Caki2 (cell line): ENCODE data around the gene EVI2B. TPM values are rescaled to one million over a fixed set of nuclear protein-coding genes. Genes with fewer than 3 reads are reported as not detected.
"Not testable (repeated sequence)": the region's sequence is repeated elsewhere in the genome, so short reads cannot be mapped to it uniquely, and the experiment has no call there.

Experiments used
- DNase-seq: peaks from one replicate; pipeline ENCODE4 v3.0.0-alpha.2; 2015; ENCODE audit warnings: low read depth
- in situ Hi-C: cut with HindIII; loops from 2 replicates; pipeline ENCODE4 v1.10.0; 2016; ENCODE audit warnings: low sequenced_read_pairs, low pct_unique_long_range_greater_than_20kb, mixed read lengths
- total RNA-seq: library from RNA; depleted of rRNA; stranded (reverse); fragments of >200 nt; shearing (Covaris generic); gene quantifications from 2 replicates; pipeline ENCODE4 v1.2.3, GENCODE V29; 2014; ENCODE audit warnings: low replicate concordance

EVI2B gene
- total RNA-seq, 1 experiment from 2014 or later = not detected

DNA sequence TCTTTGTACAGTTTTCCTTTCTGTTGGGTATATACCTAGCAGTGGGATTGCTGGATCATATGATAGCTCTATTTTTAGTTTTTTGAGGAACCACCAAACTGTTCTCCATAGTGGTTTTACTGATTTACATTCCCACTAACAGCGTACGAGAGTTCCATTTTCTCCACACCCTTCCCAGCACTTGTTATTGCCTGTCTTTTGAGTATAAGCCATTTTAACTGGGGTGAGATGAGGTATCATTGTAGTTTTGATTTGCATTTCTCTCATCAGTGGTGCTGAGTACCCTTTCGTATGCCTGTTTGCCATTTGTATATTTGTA lies 887 bp upstream of the EVI2B start:
- no peak for DNase-seq
- in situ Hi-C loops = no loop called here

DNA sequence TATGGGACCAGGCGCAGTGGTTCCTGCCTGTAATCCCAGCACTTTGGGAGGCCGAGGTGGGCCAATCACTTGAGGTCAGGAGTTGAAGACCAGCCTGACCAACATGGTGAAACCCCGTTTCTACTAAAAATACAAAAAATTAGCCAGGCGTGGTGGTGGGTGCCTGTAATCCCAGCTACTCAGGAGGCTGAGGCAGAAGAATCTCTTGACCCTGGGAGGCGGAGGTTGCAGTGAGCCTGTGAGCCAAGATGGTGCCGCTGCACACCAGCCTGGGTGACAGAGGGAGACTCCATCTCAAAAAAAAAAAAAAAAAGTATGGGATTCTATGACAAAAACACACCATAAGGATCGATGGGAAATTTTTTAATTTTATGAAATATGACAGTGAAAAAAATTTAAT lies 1.6 kb downstream of the EVI2B start:
- DNase-seq, in situ Hi-C loops: not testable (repeated sequence)

DNA sequence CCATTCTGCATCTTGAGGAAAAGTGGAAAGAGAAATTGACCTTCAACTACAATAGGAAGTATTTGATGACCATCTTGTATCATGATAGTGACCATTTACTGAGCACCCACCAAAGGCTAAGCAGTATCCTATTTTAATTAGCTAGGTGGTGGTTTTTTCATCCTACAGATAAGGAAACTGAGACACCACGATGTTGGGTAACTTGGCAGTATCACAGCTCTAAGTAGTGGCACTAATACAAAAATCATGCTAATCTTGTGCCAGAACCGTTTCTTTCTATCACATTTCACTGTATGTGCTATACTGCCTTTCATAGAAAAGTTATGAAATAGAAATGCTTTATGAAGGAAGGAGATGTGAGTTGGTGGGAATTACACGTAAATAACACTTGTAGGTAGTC lies 2.3 kb downstream of the EVI2B start:
- in situ Hi-C loops = no loop called here
- DNase-seq = no peak

DNA sequence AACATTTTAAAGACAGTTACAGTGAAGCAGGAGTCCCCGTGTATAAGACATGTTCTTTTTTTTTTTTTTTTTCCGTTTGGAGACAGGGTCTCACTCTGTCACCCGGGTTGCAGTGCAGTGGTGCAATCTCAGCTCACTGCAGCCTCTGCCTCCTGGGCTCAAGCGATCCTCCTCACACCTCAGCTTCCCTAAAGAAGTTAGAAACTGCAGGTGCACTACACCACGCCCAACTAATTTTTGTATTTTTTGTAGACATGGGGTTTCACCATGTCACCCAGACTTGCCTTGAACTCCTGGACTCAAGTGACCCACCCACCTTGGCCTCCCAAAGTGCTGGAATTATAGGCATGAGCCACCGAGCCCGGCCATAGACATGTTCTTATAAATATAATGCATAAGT lies 3.0 kb downstream of the EVI2B start:
- in situ Hi-C loops = no loop called here
- no peak for DNase-seq

DNA sequence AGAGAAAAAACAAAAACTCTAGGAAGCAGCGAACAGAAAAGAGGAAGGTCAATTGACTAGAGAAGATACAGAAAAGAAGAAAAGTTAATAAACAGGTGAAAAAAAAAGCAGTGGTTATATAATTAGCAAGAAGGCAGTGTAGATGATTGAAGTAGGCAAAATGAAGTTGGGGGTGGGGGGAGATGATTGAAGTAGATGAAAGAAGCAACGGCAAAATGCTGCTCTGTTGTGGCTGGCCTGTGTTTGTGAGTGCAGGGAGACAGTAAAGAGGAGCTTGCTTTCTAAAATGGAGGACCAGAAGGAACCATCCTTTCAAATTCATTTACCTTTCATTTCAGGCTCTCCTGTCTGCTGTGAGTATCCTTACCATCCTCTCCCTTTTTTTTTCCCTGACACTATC lies 3.6 kb downstream of the EVI2B start:
- in situ Hi-C loops = no loop called here
- DNase-seq = no peak

DNA sequence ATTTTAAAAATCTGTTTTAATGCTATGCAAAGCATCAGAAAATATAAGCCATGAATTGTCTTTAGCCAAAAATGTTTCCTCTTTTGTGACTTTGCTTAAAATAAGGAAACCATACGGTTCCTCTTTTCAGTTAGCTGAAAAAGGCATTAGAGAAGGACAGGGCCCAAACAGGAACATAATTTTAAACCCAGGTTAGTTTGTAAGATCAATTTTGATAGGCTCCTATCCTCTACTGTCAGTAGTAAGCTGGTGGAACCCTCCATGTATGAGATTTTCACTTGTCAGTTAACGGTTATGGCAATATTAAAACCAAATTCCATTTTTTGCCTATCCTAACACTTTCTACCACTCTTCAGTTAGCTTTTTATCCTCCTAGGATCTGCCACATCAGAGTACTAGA lies 4.3 kb downstream of the EVI2B start:
- in situ Hi-C loops = no loop called here
- DNase-seq = no peak

DNA sequence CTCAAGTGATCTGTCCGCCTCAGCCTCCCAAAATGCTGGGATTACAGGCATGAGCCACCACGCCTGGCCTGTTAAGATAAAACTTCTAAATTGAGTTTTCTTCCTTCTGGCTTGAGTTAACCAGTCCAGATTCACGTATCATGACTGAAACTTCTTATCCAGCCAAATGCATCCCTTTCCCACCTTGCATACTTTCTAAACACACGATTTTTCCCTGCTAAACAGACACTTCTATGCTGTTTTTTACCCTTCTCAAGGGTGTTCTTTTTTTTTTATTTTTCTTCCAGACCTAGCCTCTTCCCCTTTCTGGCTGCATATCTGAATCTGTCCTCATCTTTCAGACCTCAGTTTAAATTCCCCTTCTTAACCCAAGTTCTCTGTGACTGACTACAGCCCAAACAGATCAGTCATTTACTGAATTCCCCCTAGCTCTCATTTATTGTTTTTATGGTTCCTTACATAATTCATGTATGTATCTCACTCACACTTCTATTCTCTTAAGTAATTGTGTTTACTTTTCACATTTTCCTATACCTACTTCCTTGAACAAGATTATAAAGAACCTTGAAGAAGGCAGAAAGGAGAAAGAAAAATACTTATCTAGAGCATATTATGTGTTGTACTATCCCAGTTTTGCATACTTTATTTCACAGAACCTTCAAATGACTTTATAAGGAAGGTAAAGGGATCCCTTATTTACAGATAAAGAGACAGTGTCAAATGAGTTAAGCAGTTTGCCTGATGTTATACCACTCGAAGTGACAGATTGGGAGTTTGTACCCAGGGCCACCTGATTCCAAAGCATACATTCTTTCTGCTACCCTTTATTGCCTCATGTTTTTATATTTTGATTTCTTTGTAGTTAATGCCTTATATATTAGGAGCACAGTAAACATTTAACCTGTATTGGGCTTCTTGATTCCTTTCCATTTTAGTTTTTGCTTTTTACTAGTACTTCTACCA lies 5.2 kb downstream of the EVI2B start:
- DNase-seq = no peak
- in situ Hi-C loops = no loop called here

DNA sequence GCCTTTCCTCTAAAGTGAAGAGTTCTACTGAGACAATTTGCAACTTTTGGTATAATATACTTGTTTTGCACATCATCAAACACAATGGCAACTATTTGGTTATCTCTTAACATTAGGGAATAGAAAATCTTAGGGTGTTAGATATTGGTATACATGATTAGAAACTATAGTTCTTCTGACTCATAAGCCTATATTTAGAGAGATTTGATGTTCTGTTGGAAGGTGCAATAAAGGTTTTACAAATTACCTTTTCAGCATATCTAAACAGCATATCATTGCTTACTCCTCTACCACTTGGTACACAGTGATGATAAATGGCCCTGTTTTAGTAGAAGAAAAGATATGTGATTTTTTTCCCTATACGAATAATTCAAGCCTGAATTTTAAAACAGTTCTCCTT lies 6.2 kb downstream of the EVI2B start:
- in situ Hi-C loops = no loop called here
- DNase-seq = no peak

DNA sequence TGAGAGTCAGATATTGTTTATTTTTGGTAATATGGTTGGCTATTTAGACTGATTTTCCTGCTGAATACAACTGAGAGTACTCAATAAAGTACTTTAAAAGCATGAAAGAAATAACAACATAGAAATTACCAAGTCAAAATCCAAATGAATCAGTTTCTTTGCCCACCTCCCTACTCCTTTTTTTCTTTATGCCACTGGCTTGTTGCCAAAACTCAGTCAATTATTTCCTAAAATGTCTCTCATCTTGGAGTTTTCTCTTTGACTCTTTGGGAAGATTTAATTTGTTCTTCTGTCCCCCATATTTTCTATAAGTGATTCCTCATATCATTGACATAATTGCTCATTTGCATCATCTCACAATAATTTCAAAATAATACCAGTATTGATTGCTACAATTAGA lies 14.2 kb downstream of the EVI2B start:
- in situ Hi-C loops = no loop called here
- DNase-seq = peak; percentile 17

DNA sequence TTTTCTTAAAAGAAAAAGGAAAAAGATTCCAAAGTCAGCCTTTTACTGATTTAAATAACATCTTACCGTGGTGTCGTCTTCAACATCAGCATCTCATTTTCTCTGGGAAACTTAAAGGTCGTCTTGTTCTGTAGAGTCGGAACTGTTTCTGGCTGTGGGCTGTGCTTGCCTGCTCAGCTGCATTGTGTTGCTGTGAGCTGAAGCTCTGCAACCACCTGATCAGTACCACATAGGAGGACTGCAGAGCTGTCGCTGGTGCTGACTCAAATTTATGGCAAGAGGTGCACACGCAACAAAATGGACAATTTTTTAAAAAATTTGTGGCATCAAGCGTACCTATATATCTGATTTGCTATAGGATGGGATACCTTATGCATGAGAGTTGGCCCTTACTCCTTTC lies 16.8 kb downstream of the EVI2B start, which contains the start of gene OMG:
Gene OMG (minus strand): TSS at position 150 of the 400 bp plus-strand sequence. CDS start 908 bp downstream, outside the sequence.
- in situ Hi-C loops = no loop called here
- no peak for DNase-seq

DNA sequence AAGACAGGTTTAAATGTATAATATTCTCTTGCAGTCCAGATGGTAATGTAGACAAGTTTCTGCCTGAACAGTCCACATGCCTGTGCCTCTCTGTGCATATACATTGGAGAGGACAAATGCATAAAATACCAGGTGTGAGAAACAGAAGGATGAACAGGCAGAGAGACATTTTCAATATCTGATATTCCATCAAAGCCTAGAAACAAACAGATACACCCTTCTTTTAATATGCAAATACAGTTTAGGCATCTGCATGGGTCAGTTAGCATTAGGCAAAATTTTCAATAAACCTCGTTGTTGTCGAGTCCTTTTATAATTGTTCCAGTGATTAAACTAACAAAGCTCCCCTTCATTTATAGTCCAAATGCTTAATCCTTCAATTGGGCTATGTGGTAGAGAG lies 17.7 kb downstream of the EVI2B start:
- DNase-seq = no peak
- in situ Hi-C loops = no loop called here

DNA sequence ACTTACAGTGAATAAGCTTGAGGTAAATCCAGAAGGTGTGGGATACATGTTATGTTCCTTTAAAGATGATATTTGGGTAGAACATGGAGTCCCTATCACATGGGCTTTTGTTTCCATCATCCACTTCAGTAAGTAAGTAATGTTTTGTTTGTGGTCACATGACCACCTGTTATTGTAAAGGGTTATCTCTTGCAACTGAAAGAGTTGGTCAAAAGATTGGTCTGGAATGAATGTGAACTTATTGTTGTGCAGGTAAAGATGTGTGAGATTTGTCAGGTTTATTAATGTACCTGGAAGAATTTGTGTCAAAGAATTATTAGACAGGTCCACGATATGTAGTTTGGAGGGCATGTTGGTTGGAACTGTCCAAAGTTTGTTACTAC lies 18.4 kb downstream of the EVI2B start:
- DNase-seq = no peak
- in situ Hi-C loops = no loop called here

DNA sequence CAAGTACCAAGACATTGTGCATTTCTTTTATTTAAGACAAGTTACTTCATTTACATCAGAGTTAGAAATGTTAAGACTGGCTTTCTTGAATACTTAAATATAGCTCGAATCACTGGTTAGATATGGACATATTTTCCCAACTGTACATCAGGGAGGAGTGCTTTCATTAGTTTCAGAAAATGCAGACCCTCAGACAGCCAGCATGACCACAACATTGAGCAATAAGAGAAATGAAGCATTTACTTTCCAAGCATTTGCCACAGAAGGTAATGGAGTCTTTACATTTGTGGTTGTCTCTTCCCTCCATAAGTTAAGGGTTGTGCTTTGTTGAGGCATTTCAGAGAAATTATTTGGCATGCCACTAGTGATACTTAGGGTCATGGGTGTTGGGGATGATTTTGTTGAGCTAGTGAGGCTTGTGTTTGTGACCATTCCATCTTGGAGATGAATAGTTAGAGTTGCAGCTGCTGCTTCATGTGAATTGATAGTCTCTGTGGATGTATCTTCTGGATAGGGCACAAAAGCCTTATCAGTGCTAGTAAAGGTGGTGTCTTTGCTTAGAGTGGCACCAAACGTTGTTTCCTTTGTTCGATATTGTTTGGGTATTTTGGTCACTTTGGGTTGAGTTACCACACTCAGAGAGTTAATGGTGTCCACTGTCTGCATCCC lies 18.9 kb downstream of the EVI2B start:
- in situ Hi-C loops = no loop called here
- no peak for DNase-seq

DNA sequence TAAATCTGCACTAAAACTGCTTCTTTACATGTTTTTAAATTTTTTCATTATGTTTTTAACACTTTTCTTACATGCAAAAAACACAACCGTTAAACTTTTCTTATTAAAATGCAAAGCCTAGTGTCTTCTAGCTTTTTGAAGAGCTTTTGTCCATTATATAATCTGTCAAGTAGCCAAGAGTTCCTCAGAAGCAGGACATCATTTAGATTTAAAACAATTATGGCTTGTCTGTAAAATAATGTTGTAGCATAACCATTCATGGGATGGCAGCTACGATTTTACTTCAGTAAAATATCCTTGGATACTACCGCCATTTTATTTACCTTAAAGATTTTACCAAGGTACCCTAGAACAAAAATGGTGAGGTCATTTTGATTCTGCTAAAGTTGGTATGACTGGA lies 19.6 kb downstream of the EVI2B start:
- DNase-seq = no peak
- in situ Hi-C loops = no loop called here

DNA sequence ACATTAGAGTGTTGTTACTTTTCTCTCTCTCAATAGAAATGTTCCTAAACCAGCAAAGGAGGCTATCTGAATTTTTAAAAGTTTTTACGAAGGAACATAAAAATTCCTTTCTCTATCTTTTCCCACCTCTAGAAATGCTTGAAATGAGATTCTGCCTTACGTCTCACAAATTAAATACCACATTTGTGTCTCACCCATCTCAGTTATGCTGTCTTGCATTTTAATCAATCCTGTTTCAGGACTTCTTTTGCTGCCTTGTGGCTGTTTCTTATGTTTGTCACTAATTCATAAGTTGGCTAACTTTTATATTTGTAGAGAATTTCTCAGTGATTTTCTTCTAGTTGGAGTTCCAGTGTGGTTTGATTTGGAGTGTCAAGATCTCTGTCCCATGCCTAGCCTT lies 20.3 kb downstream of the EVI2B start:
- in situ Hi-C loops = no loop called here
- no peak for DNase-seq

DNA sequence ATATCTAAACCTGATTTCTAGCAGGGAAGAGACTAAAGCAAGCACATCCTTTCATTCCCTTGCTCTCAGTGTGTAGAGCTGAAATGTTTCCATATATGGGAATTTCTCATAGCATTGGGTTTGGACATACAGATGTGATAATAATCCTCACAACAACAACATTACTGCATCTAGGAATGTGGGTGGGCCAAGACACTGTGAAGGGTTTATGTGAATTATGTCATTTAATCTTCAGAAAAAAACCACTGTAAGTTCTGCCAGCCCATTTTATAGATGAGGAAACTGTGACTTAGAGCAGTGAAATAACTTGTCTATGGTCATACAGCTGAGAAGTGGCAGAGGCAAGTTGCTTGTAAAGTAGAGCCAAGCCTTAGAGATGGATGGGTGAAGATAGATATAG lies 22.0 kb downstream of the EVI2B start:
- DNase-seq = no peak
- in situ Hi-C loops = no loop called here

DNA sequence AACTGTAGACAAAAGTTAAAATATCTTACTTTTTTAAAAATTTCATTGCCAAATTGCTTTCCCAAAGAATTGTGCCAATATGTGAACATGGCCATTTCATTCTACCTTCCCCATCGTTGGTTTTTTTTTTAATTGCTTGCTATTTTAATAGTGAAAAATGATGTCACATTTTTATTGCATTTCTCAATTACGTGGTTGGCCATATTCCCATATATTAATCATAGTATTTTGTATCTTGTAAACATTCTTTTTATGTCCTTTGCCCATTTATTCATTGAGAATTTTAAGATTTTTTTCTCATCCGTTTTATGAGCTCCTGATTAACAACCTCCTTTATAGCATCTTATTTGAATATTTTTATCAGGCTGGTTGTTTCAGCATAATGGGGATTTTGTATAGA lies 24.1 kb downstream of the EVI2B start:
- no peak for DNase-seq
- in situ Hi-C loops = no loop called here

DNA sequence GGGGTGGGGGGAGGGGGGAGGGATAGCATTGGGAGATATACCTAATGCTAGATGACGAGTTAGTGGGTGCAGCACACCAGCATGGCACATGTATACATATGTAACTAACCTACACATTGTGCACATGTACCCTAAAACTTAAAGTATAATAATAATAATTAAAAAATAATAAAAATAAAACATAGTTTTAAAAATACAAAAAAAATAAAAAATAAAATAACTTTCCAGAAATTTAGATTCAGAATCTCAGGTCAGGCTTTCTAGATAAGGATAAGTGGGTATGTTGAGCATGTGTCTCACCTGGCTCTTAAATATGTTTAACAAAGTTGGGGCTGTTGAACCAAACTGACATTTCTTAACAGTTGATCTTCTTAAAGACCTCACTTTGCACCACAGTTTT lies 25.9 kb downstream of the EVI2B start:
- DNase-seq, in situ Hi-C loops: not testable (repeated sequence)

DNA sequence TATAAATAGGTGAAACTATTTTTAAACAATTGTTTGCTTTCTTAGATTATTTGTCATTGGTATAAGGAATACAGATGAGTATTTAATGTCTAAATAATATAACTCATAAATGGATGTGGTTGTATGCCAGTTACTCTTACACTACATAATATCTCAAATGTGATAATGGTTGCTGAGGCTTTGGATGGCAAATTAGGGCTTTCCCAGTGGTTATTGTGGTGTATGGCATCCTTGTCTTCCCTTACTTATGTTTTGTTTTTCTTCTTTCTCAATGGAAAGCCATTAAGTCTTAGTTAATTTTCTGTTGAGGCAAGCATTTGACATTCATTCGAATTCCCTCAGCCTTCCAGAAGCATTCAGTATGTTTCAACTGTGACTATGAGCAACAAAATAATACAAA lies 27.3 kb downstream of the EVI2B start:
- no peak for DNase-seq
- in situ Hi-C loops = no loop called here

DNA sequence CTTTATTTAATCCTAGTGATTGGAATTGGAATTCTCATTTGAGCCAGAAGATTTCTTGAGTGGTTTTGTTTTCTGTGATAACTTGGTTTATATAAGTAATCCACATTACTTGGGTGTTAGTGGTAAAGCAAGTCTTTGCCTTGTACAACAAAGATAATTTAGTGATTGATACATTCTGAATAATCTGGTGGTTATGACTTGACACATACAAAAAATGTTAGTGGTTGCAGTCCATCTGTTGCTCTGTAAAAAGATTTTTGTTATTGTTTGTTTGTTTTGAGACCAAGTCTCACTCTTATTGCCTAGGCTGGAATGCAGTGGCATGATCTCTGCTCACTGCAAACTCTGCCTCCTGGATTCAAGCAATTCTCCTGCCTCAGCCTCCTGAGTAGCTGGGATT lies 30.0 kb downstream of the EVI2B start:
- in situ Hi-C loops = no loop called here
- DNase-seq = no peak
